NB4 (cell line): Measurements from ENCODE around the gene MGRN1.

Source experiments
- MAX ChIP-seq: IDR thresholded peaks from 2 replicates; pipeline ENCODE4 v1.6.1; 2011; ENCODE audit warnings: low read depth, low read length
- MYC ChIP-seq: IDR thresholded peaks from 2 replicates; pipeline ENCODE4 v1.6.1; 2011; ENCODE audit warnings: low read depth, low read length
- POLR2A ChIP-seq: IDR thresholded peaks from 2 replicates; pipeline ENCODE4 v1.6.1; 2011; ENCODE audit warnings: mild to moderate bottlenecking; ENCODE audit not compliant: insufficient read length; ENCODE audit errors: extremely low read depth
- TF ChIP-seq, protein P1 (sequence below): IDR thresholded peaks from one replicate; pipeline ENCODE4 v1.5.1; 2012; ENCODE audit warnings: low read depth, low read length

DNA sequence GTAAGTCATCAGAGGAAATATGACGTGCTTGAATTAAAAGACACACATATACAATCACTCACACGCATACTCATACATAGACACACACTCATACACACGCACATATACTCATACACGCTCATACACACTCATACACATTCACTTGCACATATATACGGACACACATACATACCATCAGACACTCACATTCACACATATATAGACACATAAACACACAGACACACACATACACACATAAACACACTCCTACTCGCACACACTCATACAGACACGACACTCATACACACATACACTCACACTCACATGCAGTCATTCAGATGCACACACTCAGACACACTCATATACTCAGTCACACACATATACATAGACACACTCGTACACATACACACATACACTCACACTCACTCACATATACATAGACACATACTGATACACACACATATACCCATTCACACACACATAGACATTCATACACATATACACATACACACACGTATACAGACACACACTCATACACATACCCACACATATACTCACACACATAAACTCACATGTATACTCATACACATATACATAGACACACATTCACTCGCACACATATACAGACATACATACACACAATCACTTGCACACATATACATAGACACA lies 43.8 kb downstream of the MGRN1 start:
- TF ChIP-seq, protein P1, sequence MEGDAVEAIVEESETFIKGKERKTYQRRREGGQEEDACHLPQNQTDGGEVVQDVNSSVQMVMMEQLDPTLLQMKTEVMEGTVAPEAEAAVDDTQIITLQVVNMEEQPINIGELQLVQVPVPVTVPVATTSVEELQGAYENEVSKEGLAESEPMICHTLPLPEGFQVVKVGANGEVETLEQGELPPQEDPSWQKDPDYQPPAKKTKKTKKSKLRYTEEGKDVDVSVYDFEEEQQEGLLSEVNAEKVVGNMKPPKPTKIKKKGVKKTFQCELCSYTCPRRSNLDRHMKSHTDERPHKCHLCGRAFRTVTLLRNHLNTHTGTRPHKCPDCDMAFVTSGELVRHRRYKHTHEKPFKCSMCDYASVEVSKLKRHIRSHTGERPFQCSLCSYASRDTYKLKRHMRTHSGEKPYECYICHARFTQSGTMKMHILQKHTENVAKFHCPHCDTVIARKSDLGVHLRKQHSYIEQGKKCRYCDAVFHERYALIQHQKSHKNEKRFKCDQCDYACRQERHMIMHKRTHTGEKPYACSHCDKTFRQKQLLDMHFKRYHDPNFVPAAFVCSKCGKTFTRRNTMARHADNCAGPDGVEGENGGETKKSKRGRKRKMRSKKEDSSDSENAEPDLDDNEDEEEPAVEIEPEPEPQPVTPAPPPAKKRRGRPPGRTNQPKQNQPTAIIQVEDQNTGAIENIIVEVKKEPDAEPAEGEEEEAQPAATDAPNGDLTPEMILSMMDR: no peak
- TF ChIP-seq POLR2A: no peak
- TF ChIP-seq MAX: no peak
- no peak for TF ChIP-seq MYC
